SK-N-DZ (cell line): ENCODE results near the gene TMPRSS3.

Experiments used
- DNase-seq: peaks from one replicate; pipeline ENCODE4 v3.0.0-alpha.2; 2015; ENCODE audit warnings: low spot score

Gene TMPRSS3

DNA sequence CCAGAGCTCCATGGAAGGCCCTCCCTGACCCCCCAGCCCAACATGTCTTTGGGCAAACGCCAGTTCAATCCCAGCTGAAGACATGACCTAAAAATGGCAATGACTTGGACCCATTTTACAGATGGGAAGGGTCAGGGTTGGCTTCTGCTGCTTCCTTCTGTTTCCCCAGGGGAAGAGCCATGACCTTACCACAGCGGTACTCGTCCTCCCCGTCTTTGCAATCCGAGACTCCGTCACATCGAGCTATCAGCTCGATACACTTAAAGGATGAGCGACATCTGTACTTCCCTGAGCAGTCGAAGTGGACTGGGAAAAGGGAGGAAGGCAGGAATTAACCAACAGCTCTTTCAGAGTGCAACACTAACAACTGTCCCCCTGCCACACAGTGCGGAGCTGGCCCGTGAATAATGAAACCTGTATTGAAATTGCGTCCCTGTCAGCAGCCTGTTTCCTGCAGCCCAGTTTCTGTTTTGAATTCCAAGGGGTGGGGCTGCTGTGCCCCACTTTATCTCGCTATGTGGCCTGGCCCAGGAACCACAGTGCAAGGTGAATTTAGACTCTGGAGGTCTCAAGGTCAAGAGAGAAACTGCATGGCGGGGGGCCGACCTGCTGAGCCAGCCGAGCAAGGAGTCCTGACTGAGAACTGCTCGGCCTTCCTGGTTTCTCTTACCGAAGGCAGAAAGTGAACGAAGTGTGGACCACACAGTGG, 7.0 kb downstream of the TMPRSS3 start:
- DNase-seq, result no peak

- DNase-seq, result no peak
Measured at GRCh38 chr21:42387843-42388340, 8.0 kb downstream of the TMPRSS3 start.

GRCh38 chr21:42387164-42387563, 8.7 kb downstream of the TMPRSS3 start:
- DNase-seq, result no peak

- DNase-seq, result no peak
Measured at GRCh38 chr21:42386034-42386591, 9.7 kb downstream of the TMPRSS3 start.

DNA sequence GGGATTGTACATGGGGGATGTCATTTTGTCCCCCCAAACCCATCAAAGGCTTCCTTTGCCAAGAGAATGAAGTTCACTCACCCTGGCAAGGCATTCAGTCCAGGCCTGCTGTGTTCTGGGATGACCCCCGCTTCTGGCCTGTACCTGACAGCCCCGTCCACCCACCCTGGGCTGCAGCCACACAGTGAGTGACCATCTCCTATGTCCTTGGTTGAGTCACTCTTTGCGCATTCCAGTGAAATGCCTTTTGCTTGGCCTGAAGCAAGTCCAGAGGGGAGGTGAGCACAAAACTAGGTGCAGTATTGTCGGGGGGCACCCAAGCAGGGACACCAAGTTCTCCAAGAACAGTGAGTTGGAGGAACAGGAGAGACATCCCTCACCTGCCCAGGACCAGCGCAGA, 10.2 kb downstream of the TMPRSS3 start:
- DNase-seq, result no peak

GRCh38 chr21:42384989-42385388, 10.9 kb downstream of the TMPRSS3 start:
- DNase-seq, result no peak

DNA sequence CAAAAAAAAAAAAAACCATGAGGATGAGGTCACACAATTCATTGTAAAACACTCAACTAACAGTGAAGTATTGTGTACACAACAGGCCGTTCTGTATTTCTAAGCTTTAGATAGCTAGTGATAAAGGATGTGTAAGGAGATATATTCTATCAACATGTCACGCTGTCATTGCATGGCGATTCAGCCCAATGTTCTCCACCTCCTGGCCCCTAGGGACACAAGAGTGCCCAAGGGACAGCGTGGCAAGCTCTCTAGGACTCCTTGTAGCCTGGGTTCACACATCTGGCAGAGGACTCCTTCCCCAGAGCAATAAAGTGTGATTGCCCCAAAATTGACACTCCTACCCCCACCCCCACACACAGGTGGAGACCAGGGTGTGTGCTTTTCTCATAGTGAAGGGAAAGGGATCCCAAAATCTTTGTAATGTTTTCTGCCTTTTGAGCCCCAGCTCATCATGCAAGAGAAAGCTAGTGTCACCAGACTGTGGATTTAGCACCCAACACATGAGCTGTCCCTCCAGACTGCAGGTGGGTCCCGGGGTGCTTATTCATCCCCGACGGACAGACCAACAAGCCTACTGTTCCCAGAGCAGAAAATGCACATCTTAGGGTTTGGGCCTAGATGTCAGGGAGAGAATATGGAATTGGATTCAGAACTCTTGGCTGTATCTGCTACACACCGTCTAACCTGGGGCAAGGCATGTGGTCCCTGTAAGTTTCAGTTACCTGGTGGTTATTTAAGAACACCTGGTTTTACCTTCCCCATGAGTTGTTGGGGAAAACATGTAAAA, 11.5 kb downstream of the TMPRSS3 start:
- no peak for DNase-seq

DNA sequence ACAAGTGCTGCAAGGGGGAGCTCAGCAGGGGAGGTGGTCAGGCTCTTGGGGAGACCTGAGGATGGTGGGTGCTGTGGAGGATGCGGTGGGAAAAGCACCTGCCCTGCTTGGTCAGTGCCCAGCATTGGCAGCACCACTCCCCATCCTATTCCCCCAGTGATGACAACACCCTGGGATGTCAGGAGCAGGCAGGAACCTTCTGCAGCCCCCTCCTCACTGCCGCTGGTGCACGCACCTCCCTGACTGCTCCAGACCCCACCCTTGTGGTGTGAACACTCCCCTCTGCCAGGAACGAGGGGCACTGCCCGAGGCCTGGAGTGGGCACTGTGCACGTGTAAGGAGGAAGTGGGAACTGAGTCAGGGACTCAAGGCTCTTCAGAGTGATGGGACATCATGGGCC, 12.5 kb downstream of the TMPRSS3 start:
- DNase-seq, result no peak

DNA sequence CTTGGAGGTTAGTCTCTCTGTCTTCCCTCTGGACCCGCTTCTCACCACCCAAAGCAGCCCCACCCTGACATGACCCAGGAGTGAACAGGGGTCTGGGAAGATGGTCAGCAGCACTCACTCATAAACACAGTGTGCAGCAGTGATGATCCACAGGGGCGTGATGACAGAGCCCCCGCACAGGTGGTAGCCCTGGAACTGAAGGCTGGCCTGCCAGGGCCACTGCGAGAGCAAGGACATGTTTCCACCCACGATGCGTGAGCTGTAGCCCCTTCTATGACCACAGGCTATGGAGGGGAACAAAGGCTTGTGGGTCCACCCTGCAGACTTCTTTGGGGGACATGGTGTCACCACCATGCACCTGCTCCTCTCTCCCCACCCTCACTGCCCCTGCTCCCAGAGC, 12.9 kb downstream of the TMPRSS3 start:
- no peak for DNase-seq

DNA sequence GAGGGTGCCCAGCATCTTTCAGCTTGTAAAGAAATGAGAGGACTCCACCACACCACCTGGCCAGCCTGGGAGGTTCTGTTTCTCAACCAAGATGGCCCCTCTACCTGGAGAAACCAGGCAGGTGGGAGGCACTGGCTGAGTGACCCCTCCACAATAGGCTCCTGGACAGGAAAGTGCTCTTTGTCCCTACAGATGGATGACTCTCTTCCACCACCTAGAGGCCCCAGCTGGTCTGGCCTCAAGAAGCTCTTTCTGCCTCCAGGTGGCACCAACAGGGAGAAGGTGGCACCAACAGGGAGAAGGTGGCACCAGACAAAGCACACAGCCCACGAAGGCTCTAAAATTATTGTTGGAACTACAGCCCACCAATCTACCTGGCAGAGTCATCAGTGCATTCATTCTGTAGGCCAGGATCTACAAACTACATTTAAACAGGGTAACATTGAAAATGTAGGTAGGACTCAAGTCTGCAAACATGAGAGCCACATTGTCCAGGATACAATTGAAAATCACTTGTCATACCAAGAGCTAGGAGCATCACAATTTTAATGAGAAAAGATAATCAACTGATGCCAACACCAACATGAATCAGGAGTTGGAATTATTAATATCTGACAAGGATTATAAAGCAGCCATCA, 14.4 kb downstream of the TMPRSS3 start:
- no peak for DNase-seq

DNA sequence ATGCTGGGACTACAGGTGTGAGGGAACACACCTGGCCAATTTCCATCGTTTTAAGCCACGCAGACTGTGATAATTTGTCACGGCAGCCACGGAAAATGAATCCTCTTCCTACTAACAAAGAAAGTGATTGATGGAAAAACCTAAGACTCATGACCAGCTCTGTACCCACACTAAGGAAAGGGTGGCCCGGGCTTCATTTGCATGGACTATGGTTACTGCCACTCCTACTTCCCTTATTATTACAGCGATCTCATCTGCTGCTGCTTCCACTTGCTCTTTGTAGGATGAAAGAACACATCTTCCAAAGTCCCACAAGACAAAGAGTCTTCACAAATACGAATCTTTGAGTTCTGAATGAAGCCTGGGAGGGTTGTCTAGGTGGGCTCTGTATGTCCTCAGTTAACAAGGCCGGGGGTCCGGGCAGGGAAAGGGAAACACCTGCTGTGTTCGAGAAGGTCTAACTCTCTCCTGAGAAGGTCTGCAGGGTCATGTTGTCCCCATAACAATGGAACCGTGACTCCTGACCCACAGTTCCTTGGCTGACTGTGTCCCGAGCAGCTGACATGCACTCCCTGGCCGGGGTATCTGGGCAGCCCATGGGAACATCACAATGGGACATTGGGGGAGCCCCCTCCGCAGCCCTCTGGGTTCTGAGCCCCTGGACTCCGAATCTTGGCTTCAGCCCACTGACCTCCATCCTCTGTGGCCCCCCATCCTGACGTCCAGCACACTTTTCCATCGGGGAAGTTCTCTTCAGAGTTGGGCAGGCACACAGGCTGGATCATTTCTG, 16.2 kb downstream of the TMPRSS3 start:
- no peak for DNase-seq

DNA sequence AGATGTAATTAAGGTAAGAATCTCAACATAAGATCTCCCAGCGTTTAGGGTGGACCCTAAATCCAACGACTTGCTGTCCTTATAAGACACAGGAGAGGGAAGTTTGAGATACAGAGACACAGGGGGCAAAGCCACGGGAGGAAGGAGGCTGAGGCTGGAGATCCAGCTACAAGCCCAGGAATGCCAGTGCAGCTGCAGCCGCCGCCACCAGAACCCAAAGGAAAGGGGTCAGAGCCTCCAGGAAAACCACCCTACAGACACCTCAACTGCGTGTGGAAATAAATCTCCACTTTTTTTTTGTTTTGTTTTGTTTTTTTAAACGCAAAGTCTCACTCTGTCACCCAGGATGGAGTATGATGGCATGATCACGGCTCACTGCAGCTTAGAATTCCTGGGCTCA, 17.4 kb downstream of the TMPRSS3 start:
- DNase-seq, result no peak

- DNase-seq, result no peak
Measured at GRCh38 chr21:42377951-42378340, 17.9 kb downstream of the TMPRSS3 start.

- DNase-seq, result no peak
Measured at GRCh38 chr21:42377211-42377950, 18.5 kb downstream of the TMPRSS3 start.

- no peak for DNase-seq
Measured at GRCh38 chr21:42376338-42376982, 19.4 kb downstream of the TMPRSS3 start.

GRCh38 chr21:42375966-42376337, 19.9 kb downstream of the TMPRSS3 start:
- no peak for DNase-seq

DNA sequence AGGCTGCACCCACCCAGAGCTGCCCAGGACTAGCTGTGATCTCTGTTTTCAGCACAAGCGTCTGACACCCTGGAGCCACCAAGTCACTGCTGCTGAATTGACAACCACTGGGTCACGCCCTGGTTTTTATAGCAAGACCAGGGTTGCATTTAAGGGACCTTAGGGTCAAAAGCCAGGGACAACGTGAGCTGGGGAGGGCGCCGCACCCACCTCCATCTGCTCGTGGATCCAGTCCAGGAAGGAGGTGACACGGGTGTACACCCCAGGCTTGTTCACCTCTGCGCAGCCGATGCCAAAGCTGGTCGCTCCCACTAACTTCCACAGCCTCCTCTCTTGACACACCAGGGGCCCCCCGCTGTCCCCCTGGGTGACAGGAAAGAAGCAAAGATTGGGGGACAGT, 20.3 kb downstream of the TMPRSS3 start:
- no peak for DNase-seq

DNA sequence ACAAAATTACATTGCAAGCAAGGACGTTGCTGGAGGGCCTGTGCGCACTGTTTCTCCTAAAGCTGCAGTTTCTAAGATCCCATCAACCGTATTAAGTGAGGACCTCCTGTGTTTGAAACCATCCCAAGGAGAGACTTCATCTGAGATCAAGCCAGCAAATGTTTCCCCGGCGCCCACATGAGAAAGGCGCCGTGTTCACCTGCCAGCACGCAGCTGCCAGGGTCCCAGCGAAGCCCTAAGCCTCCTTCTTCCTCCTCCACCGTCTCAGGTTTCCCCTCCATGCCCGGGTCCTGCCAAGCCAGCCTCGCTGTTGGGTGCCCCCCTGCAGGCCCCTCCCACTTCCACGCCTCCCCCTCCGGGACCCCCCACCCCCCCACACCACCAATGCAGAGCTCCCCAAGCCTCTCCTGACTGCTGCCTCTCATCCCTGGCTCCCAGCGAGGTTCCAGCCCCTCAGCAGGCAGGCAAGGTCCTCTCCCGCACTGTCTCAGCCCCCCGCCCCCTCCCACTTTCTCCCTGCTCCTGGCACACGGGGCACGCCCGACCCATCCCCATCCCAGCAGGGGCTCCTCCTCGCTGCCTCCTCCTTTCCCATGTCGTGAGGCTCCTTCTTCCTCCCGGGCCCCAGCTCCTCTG, 20.9 kb downstream of the TMPRSS3 start:
- DNase-seq, result no peak

DNA sequence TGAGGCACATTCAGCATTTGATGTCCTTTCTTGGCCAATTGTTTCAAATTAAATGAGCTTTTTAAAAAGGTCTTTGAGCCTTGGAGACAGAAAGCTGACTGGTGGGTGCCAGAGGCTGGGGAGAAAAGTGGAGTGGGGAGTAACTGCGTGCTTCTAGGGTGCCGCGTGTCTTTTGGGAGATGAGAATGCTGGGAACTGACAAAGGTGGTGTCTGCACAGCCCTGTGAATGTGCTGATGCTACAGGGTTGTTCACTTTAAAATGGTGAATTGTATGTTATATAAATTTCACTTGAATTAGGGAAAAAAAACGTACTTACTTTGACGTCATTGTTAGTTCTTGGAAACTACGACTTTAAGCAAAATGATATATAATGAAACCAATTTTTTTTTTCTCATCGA, 21.4 kb downstream of the TMPRSS3 start:
- DNase-seq, result no peak
